K562 (cell line): Measurements from ENCODE around the gene MAP1LC3B2. TPM values are rescaled to one million over a fixed set of nuclear protein-coding genes. Genes with fewer than 3 reads are reported as not detected.
A peak's percentile ranks its signal among the peaks of the same experiment; 100 is the strongest.

ENCODE experiments used
- ATAC-seq: fragments of 200-7000 bp; cut with Tn5 transposase; 3 replicates; pipeline ENCODE4 v1.9.1; 2020; ENCODE audit warnings: moderate library complexity
- BruUV-seq: library from RNA; stranded (reverse); fragments of 400-500 nt; replicated peaks from 2 replicates; lab custom pipeline; 2021; lab: Mats Ljungman, UMichigan
- CTCF ChIA-PET: fragments of 300-600 bp; formaldehyde crosslinking; extraction: SDS; loops from one replicate; lab custom pipeline; 2021; ENCODE audit warnings: low intra/inter-chr PET ratio; lab: Yijun Ruan, JAX
- POLR2A ChIA-PET: fragments of 300-600, 350-650 bp; sonication (Branson Sonifier 250); formaldehyde crosslinking; extraction: SDS; loops from one replicate; lab custom pipeline; 2021; ENCODE audit warnings: antibody characterized with exemption, inconsistent platforms; lab: Yijun Ruan, JAX
- DNase-seq, 4 experiments: peaks; one replicate each; pipeline versions ENCODE4 v3.0.0 to v3.0.0-alpha.2; 2011 to 2018; ENCODE audit warnings: low spot score in 3 of 4, mixed read lengths in 3 of 4; ENCODE audit errors: extremely low read depth in 1 of 4
- FAIRE-seq: peaks from 2 replicates; lab custom pipeline; 2011; peaks lifted over from hg19 to GRCh38; lab: Jason Lieb, UNC
- H2AFZ ChIP-seq: 2 replicates; pipeline ENCODE4 v1.6.0; 2011; ENCODE audit warnings: low read depth, low read length, control low read depth, inconsistent platforms
- H3K27ac ChIP-seq: fragments of 200-600 bp; 3 replicates; pipeline ENCODE4 v1.8.0; 2011; ENCODE audit warnings: low read depth, mild to moderate bottlenecking, control low read depth, inconsistent platforms, low read length, moderate library complexity, mixed read lengths; ENCODE audit errors: extremely low read depth
- H3K27me3 ChIP-seq, 2 experiments: fragments of 300-600 bp in 1 of 2; 2 replicates in 1 of 2; 3 replicates in 1 of 2; pipeline versions ENCODE4 v1.6.0 to v1.8.0; 2011; ENCODE audit warnings: inconsistent platforms in 2 of 2, low read length in 2 of 2, mild to moderate bottlenecking in 1 of 2, mixed read lengths in 1 of 2, moderate library complexity in 1 of 2; ENCODE audit not compliant: control insufficient read depth in 2 of 2, insufficient read depth in 2 of 2
- H3K36me3 ChIP-seq: fragments of 300-600 bp; 3 replicates; pipeline ENCODE4 v1.8.0; 2011; ENCODE audit warnings: mild to moderate bottlenecking, low read length, inconsistent platforms; ENCODE audit not compliant: control insufficient read depth, insufficient read depth
- H3K4me1 ChIP-seq, 2 experiments: fragments of 200-600 bp in 1 of 2; replicated peaks in 1 of 2; 2 replicates in 1 of 2; 3 replicates in 1 of 2; pipeline versions ENCODE4 v1.5.1 to v1.8.0; 2011; ENCODE audit warnings: inconsistent platforms in 2 of 2, low read length in 2 of 2, mild to moderate bottlenecking in 1 of 2, mixed read lengths in 1 of 2, moderate library complexity in 1 of 2; ENCODE audit not compliant: control insufficient read depth in 2 of 2, insufficient read depth in 2 of 2
- H3K4me2 ChIP-seq: 2 replicates; pipeline ENCODE4 v1.6.1; 2011; ENCODE audit warnings: low read length, control low read depth, inconsistent platforms, mixed read lengths; ENCODE audit not compliant: insufficient read depth
- H3K4me3 ChIP-seq: fragments of 200-600 bp; sonication (generic), shearing (Covaris generic); 2 replicates; pipeline ENCODE4 v1.5.1; 2016; ENCODE audit warnings: control low read depth, inconsistent platforms
- H3K79me2 ChIP-seq: fragments of 200-600 bp; 3 replicates; pipeline ENCODE4 v1.8.0; 2011; ENCODE audit warnings: low read length, inconsistent platforms; ENCODE audit not compliant: control insufficient read depth, insufficient read depth
- H3K9ac ChIP-seq, 2 experiments: 2 replicates each; pipeline versions ENCODE4 v1.6.0 to v1.6.1; 2011; ENCODE audit warnings: low read depth in 2 of 2, low read length in 2 of 2, control low read depth in 1 of 2, inconsistent platforms in 1 of 2, mild to moderate bottlenecking in 1 of 2, mixed read lengths in 1 of 2; ENCODE audit not compliant: insufficient read depth in 1 of 2
- H3K9me1 ChIP-seq: one replicate; pipeline ENCODE4 v1.6.0; 2011; ENCODE audit warnings: inconsistent platforms, mild to moderate bottlenecking, low read length, moderate library complexity; ENCODE audit not compliant: control insufficient read depth, insufficient read depth
- H3K9me3 ChIP-seq: replicated peaks from 2 replicates; pipeline ENCODE4 v1.5.1; 2011; ENCODE audit warnings: low read depth, low read length, inconsistent platforms; ENCODE audit not compliant: control insufficient read depth, insufficient read depth
- H4K20me1 ChIP-seq: replicated peaks from 2 replicates; pipeline ENCODE4 v1.6.1; 2011; ENCODE audit warnings: low read length, inconsistent platforms, mixed read lengths; ENCODE audit not compliant: control insufficient read depth, insufficient read depth
- ESRRA ChIP-seq: fragments of 450-650 bp; IDR thresholded peaks from 2 replicates; pipeline ENCODE4 v1.6.1; 2014; ENCODE audit warnings: low read depth, mild to moderate bottlenecking, moderate library complexity, borderline replicate concordance
- HDAC3 ChIP-seq: fragments of 450-650 bp; IDR thresholded peaks from 2 replicates; pipeline ENCODE4 v1.6.1; 2018; ENCODE audit warnings: borderline replicate concordance, mild to moderate bottlenecking, moderate library complexity; ENCODE audit not compliant: partially characterized antibody
- PBX2 ChIP-seq, 2 experiments: IDR thresholded peaks in 1 of 2; conservative IDR thresholded peaks in 1 of 2; 2 replicates each; pipeline ENCODE4 v1.6.1; 2016; ENCODE audit warnings: low read depth in 2 of 2, mild to moderate bottlenecking in 1 of 2, missing compliant biosample characterization in 1 of 2, missing genetic modification characterization in 1 of 2, moderate library complexity in 1 of 2
- SMAD4 ChIP-seq: fragments of 250-450 bp; sonication (Bioruptor Pico); conservative IDR thresholded peaks from 2 replicates; pipeline ENCODE4 v1.8.0; 2021; ENCODE audit warnings: inconsistent platforms, mild to moderate bottlenecking, moderate library complexity
- SPI1 ChIP-seq: IDR thresholded peaks from 2 replicates; pipeline ENCODE4 v1.6.1; 2011; ENCODE audit warnings: low read depth, low read length, control low read depth, borderline replicate concordance
- SREBF1 ChIP-seq: fragments of 150-350 bp; IDR thresholded peaks from 2 replicates; pipeline ENCODE4 v1.6.1; 2014; ENCODE audit warnings: antibody characterized with exemption, low read depth, low read length, borderline replicate concordance
- WHSC1 ChIP-seq: IDR thresholded peaks from one replicate; pipeline ENCODE4 v1.6.1; 2012; ENCODE audit warnings: low read length, control low read depth, inconsistent platforms
- ZEB2 ChIP-seq: fragments of 450-650 bp; IDR thresholded peaks from 2 replicates; pipeline ENCODE4 v1.6.1; 2016
- ZNF316 ChIP-seq: fragments of 450-650 bp; IDR thresholded peaks from 2 replicates; pipeline ENCODE4 v1.6.1; 2016
- ZNF644 ChIP-seq: fragments of 200-800 bp; sonication (Bioruptor generic); IDR thresholded peaks from 2 replicates; pipeline ENCODE4 v1.6.1; 2016; ENCODE audit warnings: low read depth, missing genetic modification characterization, missing compliant biosample characterization
- ZNF780A ChIP-seq: fragments of 250-450 bp; sonication (Bioruptor Pico); IDR thresholded peaks from 2 replicates; pipeline ENCODE4 v1.5.0; 2021; ENCODE audit warnings: mild to moderate bottlenecking
- WGBS: fragments of 100-300 bp; shearing (Covaris generic); methylation state at CpG from one replicate; pipeline ENCODE4 v1.1.6; 2016; ENCODE audit warnings: low coverage, mixed read lengths; ENCODE audit not compliant: insufficient coverage; ENCODE audit errors: missing lambda C conversion rate; 5-methylcytosine and 5-hydroxymethylcytosine counted together
- in situ Hi-C: fragments of 300-500 bp; cut with MboI; formaldehyde crosslinking; loops from 4 replicates; pipeline ENCODE4 v1.15.0; 2018; ENCODE audit warnings: inconsistent platforms, mixed read lengths
- intact Hi-C: fragments of 100-400 bp; cut with micrococcal nuclease; formaldehyde crosslinking; loops from 2 replicates; pipeline ENCODE4 v1.14.2; 2022
- polyA plus RNA-seq, 8 experiments: library from polyadenylated mRNA; depleted of rRNA in 4 of 8; stranded (reverse) in 5 of 8; unstranded in 3 of 8; fragments of >200 nt; fragmentation: Nextera tagmentation in 2 of 8; fragmentation: Illumina TruSeq in 1 of 8; extraction: Ambion mirVana in 2 of 8; extraction: Trizol in 1 of 8; gene quantifications; 2 replicates each; pipeline versions ENCODE4 v1.2.1 to v1.2.3, GENCODE V29; 2011 to 2014; ENCODE audit warnings: inconsistent platforms in 1 of 8, missing spikeins in 1 of 8
- total RNA-seq, 7 experiments: library from RNA; depleted of rRNA in 6 of 7; stranded (reverse); fragments of >200 nt in 6 of 7; fragmentation: Illumina TruSeq in 2 of 7; extraction: Trizol in 2 of 7; gene quantifications; 2 replicates each; pipeline versions ENCODE4 v1.2.1 to v1.2.3, GENCODE V29; 2011 to 2021; ENCODE audit warnings: low replicate concordance in 1 of 7
- TF ChIP-seq, protein P1 (sequence below), 2 experiments: fragments of 200-800 bp in 1 of 2; sonication (Bioruptor generic) in 1 of 2; sonication (generic) in 1 of 2; formaldehyde crosslinking in 1 of 2; IDR thresholded peaks in 1 of 2; conservative IDR thresholded peaks in 1 of 2; 2 replicates each; pipeline versions ENCODE4 v1.5.0 to v1.6.1; 2016 to 2020; ENCODE audit warnings: missing compliant biosample characterization in 1 of 2, missing genetic modification characterization in 1 of 2, missing genetic modification reagents in 1 of 2

Gene MAP1LC3B2
- total and polyA plus RNA-seq, 9 of the 15 experiments (the other 6 are each of a cell fraction or from before 2014, with no cell fraction given) = 0.53 to 2.8 (median 0.76) TPM; not detected in 2

DNA sequence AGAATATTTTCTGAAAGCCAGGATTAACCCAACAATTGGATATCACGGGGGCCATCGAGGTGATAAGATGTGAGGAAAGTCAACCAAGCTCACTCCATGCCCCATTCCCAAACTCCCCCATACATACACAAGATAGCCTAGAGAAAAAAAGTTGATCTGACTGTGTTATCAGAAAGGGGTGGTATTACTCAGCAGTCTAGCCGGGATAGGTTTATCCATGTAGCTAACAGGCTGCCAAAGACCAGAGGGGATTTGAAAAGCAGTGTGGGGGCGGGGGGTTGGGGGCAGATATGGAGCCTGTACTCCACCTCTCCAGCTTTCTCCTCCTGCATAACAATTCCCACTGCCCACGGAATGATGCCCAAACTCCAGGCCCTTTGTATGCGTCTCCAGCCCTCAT lies 13.2 kb upstream of the MAP1LC3B2 start (continued):
- TF ChIP-seq PBX2 (CRISPR knock-in tag; IDR thresholded peaks at IDR 0.05; ENCODE audit: low read depth) (no peak), PBX2 (tag; conservative IDR thresholded peaks at IDR 0.05; ENCODE audit: low read depth) (no peak)

DNA sequence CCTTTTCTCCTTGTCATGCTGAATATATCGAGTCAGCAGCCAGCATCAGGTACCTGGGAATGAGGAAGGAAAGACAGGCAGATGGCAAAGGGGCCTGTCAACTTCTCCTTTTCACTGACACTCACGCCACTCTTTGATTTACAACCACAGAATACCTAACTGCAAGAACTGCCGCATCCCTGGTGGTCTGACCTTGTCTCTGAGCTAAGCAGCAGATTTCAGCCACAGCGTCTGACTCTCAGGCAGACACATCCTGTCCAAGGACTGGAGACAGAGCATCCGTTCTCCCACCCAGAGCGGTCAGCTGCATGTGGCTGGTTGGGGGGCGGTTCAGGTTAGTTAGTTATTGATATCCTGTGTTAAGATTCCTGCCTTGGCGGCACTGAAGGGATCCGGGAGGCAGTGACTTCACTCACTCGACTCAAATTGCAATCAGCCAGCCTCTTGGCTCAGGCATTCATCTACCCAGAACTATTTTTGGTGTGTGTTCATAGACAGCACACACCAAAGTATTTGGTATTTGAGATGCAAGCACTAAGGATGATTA lies 11.2 kb upstream of the MAP1LC3B2 start:
- Histone ChIP-seq H3K9ac (peak overlapping the region in 1 of 2 experiments; percentile 46; a peak in 1 of 4 replicates), H3K27ac (no peak overlapping the region; the same call in 2 of the 3 replicates), H3K27me3 (no peaks in the 10 kb centered on the region), H3K4me3 (no peak overlapping the region), H4K20me1 (no peaks in the 10 kb centered on the region), H3K4me1 (peaks cover 25 to 41% of the 10 kb centered on the region in 2 experiments), H3K4me2 (no peak overlapping the region), H3K9me1 (no peaks in the 10 kb centered on the region), H3K9me3 (no peaks in the 10 kb centered on the region), H3K36me3 (no peaks in the 10 kb centered on the region), H3K79me2 (no peaks in the 10 kb centered on the region), H2AFZ (peak overlapping the region; percentile 18; the same call in 1 of the 2 replicates)
- ChIA-PET CTCF (no interaction called here), POLR2A (interaction anchor here (1.0 to 1.5 kb wide), 2 partner anchors 11 to 13 kb away, joined by 3 to 15 read pairs; partner anchors contain the start of gene MAP1LC3B2)
- ATAC-seq = peak; percentile 28
- no TSS peak for BruUV-seq
- no peak for FAIRE-seq
- DNase-seq = peak in 2 of 4 experiments; percentile 30 to 47
- intact Hi-C loops (no loop called here), in situ Hi-C loops (no loop called here)
- WGBS = 40% methylated on average over 10 of the region's 10 CpGs
- TF ChIP-seq ZNF316 (peak; percentile 49; the same call in 1 of the 2 replicates), ESRRA (peak; percentile 65; the same call in 1 of the 2 replicates), SMAD4 (CRISPR knock-in tag) (peak; percentile 51), ZEB2 (peak; percentile 79), ZNF644 (tag) (0 out of 2 replicates have a peak, but pooled peaks have one; percentile 30), SPI1 (peak; percentile 35; the same call in 1 of the 2 replicates), PBX2 (CRISPR knock-in tag; IDR thresholded peaks at IDR 0.05; ENCODE audit: low read depth) (peak; percentile 77), PBX2 (tag; conservative IDR thresholded peaks at IDR 0.05; ENCODE audit: low read depth) (peak; percentile 92), SREBF1 (peak; percentile 87; the same call in 1 of the 2 replicates), HDAC3 (no peak), ZNF780A (no peak), WHSC1 (no peak)
- TF ChIP-seq, protein P1, sequence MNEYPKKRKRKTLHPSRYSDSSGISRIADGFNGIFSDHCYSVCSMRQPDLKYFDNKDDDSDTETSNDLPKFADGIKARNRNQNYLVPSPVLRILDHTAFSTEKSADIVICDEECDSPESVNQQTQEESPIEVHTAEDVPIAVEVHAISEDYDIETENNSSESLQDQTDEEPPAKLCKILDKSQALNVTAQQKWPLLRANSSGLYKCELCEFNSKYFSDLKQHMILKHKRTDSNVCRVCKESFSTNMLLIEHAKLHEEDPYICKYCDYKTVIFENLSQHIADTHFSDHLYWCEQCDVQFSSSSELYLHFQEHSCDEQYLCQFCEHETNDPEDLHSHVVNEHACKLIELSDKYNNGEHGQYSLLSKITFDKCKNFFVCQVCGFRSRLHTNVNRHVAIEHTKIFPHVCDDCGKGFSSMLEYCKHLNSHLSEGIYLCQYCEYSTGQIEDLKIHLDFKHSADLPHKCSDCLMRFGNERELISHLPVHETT (CRISPR knock-in tag; conservative IDR thresholded peaks at IDR 0.05 in 1 of 2, IDR thresholded peaks at IDR 0.05 in 1 of 2) = no peak
